GM18511 (cell line): ENCODE measurements around the gene PNPLA6.

ENCODE experiments used
- ATAC-seq: cut with Tn5 transposase; IDR thresholded peaks from one replicate; pipeline ENCODE4 v1.9.1; 2021; ENCODE audit warnings: mild to moderate bottlenecking, moderate library complexity; ENCODE audit not compliant: unreplicated experiment

PNPLA6 gene

GRCh38 chr19:7515110-7515644 is 20.3 kb upstream of the PNPLA6 start:
- ATAC-seq, result no peak

- no peak for ATAC-seq
These were observed 19.8 kb upstream of the PNPLA6 start, which contains the start of gene ZNF358 for GRCh38 chr19:7515645-7516151. Gene ZNF358 (plus strand): TSS chr19:7516103. CDS start chr19:7519243, 3,140 bp downstream.

GRCh38 chr19:7516333-7516732 is 19.2 kb upstream of the PNPLA6 start:
- no peak for ATAC-seq

GRCh38 chr19:7516878-7517277 is 18.6 kb upstream of the PNPLA6 start:
- no peak for ATAC-seq

GRCh38 chr19:7519361-7520130 is 16.0 kb upstream of the PNPLA6 start:
- no peak for ATAC-seq

- ATAC-seq, result no peak
These were observed 15.1 kb upstream of the PNPLA6 start for GRCh38 chr19:7520131-7521051.

GRCh38 chr19:7521551-7522071 is 13.9 kb upstream of the PNPLA6 start:
- no peak for ATAC-seq

GRCh38 chr19:7522072-7522922 is 13.2 kb upstream of the PNPLA6 start, which contains the start of gene MCOLN1:
Gene MCOLN1 (plus strand): TSS chr19:7522624. CDS start chr19:7522751, 127 bp downstream.
- ATAC-seq, result peak; percentile 86

- no peak for ATAC-seq
These were observed 12.4 kb upstream of the PNPLA6 start for GRCh38 chr19:7522923-7523667.

- ATAC-seq, result no peak
These were observed 11.0 kb upstream of the PNPLA6 start for GRCh38 chr19:7524523-7524922.

GRCh38 chr19:7524992-7525739 is 10.4 kb upstream of the PNPLA6 start:
- no peak for ATAC-seq

GRCh38 chr19:7526059-7526929 is 9.2 kb upstream of the PNPLA6 start:
- ATAC-seq, result no peak

GRCh38 chr19:7527516-7528191 is 7.9 kb upstream of the PNPLA6 start:
- ATAC-seq, result no peak

GRCh38 chr19:7528192-7528519 is 7.4 kb upstream of the PNPLA6 start:
- ATAC-seq, result no peak

GRCh38 chr19:7528522-7529245 is 6.8 kb upstream of the PNPLA6 start:
- ATAC-seq, result no peak

- ATAC-seq, result no peak
These were observed 6.3 kb upstream of the PNPLA6 start for GRCh38 chr19:7529246-7529600.
